CD4-positive, alpha-beta T cell (primary cell): Measurements from ENCODE around the gene AK8. TPM values are rescaled to one million over a fixed set of nuclear protein-coding genes. Genes with fewer than 3 reads are reported as not detected.

ENCODE experiments used
- ATAC-seq: fragments of 200-7000 bp; cut with Tn5 transposase; one replicate; pipeline ENCODE4 v1.10.0; 2022; ENCODE audit warnings: mild to moderate bottlenecking; ENCODE audit not compliant: poor library complexity
- CTCF ChIA-PET: fragments of 350-600 bp; sonication (Branson Sonifier 250); formaldehyde crosslinking; loops from one replicate; lab custom pipeline; 2021; ENCODE audit warnings: antibody characterized with exemption, inconsistent platforms; lab: Charles Lee
- POLR2A ChIA-PET: fragments of 350-600 bp; sonication (Branson Sonifier 250); formaldehyde crosslinking; loops from one replicate; lab custom pipeline; 2021; ENCODE audit warnings: antibody characterized with exemption, inconsistent platforms; lab: Charles Lee
- DNase-seq, 14 experiments: peaks; one replicate each; pipeline ENCODE4 v3.0.0-alpha.2; 2013 to 2020; ENCODE audit warnings: mixed read lengths in 2 of 14
- H3K27ac ChIP-seq, 2 donors: one replicate each; pipeline versions ENCODE4 v1.5.1 to v1.7.0; 2013; ENCODE audit warnings: low read length in 2 of 2, low read depth in 1 of 2, mild to moderate bottlenecking in 1 of 2
- H3K27me3 ChIP-seq, 2 experiments: 1 replicate in 1 of 2; 2 replicates in 1 of 2; pipeline versions ENCODE4 v1.6.1 to v1.7.0; 2013; ENCODE audit warnings: low read length in 2 of 2, control low read depth in 1 of 2, mild to moderate bottlenecking in 1 of 2, moderate library complexity in 1 of 2; ENCODE audit not compliant: insufficient read depth in 2 of 2, control insufficient read depth in 1 of 2
- H3K36me3 ChIP-seq: one replicate; pipeline ENCODE4 v1.6.1; 2013; ENCODE audit warnings: low read length, control low read depth; ENCODE audit not compliant: insufficient read depth
- H3K4me1 ChIP-seq: one replicate; pipeline ENCODE4 v1.6.1; 2013; ENCODE audit warnings: low read length, control low read depth; ENCODE audit not compliant: insufficient read depth
- H3K4me3 ChIP-seq: one replicate; pipeline ENCODE4 v1.5.1; 2013; ENCODE audit warnings: mild to moderate bottlenecking, low read length, moderate library complexity
- H3K9me3 ChIP-seq, 2 experiments: 1 replicate in 1 of 2; 2 replicates in 1 of 2; pipeline versions ENCODE4 v1.6.1 to v1.7.0; 2013; ENCODE audit warnings: low read length in 2 of 2, mild to moderate bottlenecking in 2 of 2, control low read depth in 1 of 2, moderate library complexity in 1 of 2; ENCODE audit not compliant: control insufficient read depth in 1 of 2, insufficient read depth in 1 of 2
- H3K27ac Mint-ChIP-seq: one replicate; pipeline ENCODE4 v1.8.0; 2020; ENCODE audit warnings: mixed read lengths
- H3K27me3 Mint-ChIP-seq: one replicate; pipeline ENCODE4 v1.8.0; 2021; ENCODE audit warnings: mixed read lengths
- H3K36me3 Mint-ChIP-seq: one replicate; pipeline ENCODE4 v1.8.0; 2021; ENCODE audit warnings: low read depth, mixed read lengths
- H3K4me1 Mint-ChIP-seq: one replicate; pipeline ENCODE4 v1.8.0; 2021; ENCODE audit warnings: low read depth, mixed read lengths
- H3K4me3 Mint-ChIP-seq: one replicate; pipeline ENCODE4 v1.8.0; 2020; ENCODE audit warnings: mild to moderate bottlenecking, mixed read lengths
- H3K9me3 Mint-ChIP-seq: one replicate; pipeline ENCODE4 v1.8.0; 2020; ENCODE audit warnings: mixed read lengths
- intact Hi-C, 2 experiments: fragments of 100-400 bp; cut with DNase I in 1 of 2; cut with micrococcal nuclease in 1 of 2; formaldehyde crosslinking; loops; one replicate each; pipeline versions ENCODE4 v1.15.1 to v1.9.0; 2023 to 2025; cut with DNase I, micrococcal nuclease
- total RNA-seq, 174 experiments: library from RNA in 2 of 174; stranded (reverse) in 2 of 174; gene quantifications; one replicate each; pipeline ENCODE4 v1.2.3 and lab custom pipeline; 2021 to 2026
- TF ChIP-seq, protein P1 (sequence below): fragments of 200-600 bp; IDR thresholded peaks from one replicate; pipeline ENCODE4 v1.8.0; 2022; ENCODE audit warnings: antibody characterized with exemption, mild to moderate bottlenecking

The AK8 gene
- total RNA-seq, 2 experiments from 2014 or later: not detected

- TF ChIP-seq, protein P1, sequence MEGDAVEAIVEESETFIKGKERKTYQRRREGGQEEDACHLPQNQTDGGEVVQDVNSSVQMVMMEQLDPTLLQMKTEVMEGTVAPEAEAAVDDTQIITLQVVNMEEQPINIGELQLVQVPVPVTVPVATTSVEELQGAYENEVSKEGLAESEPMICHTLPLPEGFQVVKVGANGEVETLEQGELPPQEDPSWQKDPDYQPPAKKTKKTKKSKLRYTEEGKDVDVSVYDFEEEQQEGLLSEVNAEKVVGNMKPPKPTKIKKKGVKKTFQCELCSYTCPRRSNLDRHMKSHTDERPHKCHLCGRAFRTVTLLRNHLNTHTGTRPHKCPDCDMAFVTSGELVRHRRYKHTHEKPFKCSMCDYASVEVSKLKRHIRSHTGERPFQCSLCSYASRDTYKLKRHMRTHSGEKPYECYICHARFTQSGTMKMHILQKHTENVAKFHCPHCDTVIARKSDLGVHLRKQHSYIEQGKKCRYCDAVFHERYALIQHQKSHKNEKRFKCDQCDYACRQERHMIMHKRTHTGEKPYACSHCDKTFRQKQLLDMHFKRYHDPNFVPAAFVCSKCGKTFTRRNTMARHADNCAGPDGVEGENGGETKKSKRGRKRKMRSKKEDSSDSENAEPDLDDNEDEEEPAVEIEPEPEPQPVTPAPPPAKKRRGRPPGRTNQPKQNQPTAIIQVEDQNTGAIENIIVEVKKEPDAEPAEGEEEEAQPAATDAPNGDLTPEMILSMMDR: no peak
- Mint-ChIP-seq H3K27me3 (peaks cover 38% of the 10 kb centered on the region), H3K9me3 (peaks cover 3% of the 10 kb centered on the region), H3K4me1 (no peaks in the 10 kb centered on the region), H3K27ac (no peak overlapping the region), H3K4me3 (no peak overlapping the region), H3K36me3 (no peaks in the 10 kb centered on the region)
- DNase-seq (no peak), ATAC-seq (no peak)
- Histone ChIP-seq H3K4me1 (no peaks in the 10 kb centered on the region), H3K9me3 (no peaks in the 10 kb centered on the region), H3K27ac (no peak overlapping the region), H3K36me3 (no peaks in the 10 kb centered on the region), H3K27me3 (peaks cover 0 to 6% of the 10 kb centered on the region in 2 experiments), H3K4me3 (no peak overlapping the region)
- intact Hi-C loops: no loop called here
- POLR2A ChIA-PET: no interaction called here
- CTCF ChIA-PET: no interaction called here
Observed at GRCh38 chr9:132787748-132788159, 90.3 kb downstream of the AK8 start.

GRCh38 chr9:132784286-132784830, 93.7 kb downstream of the AK8 start:
- no peaks in the 10 kb centered on the region for H3K36me3 ChIP-seq
- no peak overlapping the region for H3K27ac ChIP-seq
- H3K27me3 Mint-ChIP-seq: peaks cover 62% of the 10 kb centered on the region
- no peak for DNase-seq
- ATAC-seq: no peak
- no peaks in the 10 kb centered on the region for H3K9me3 ChIP-seq
- no peaks in the 10 kb centered on the region for H3K4me1 ChIP-seq
- no peak overlapping the region for H3K4me3 Mint-ChIP-seq
- no peaks in the 10 kb centered on the region for H3K4me1 Mint-ChIP-seq
- ChIA-PET POLR2A (no interaction called here), CTCF (no interaction called here)
- intact Hi-C loops: no loop called here
- H3K9me3 Mint-ChIP-seq: peaks cover 3% of the 10 kb centered on the region
- peaks cover 0 to 10% of the 10 kb centered on the region in 2 experiments for H3K27me3 ChIP-seq
- no peak overlapping the region for H3K4me3 ChIP-seq
- H3K27ac Mint-ChIP-seq: no peak overlapping the region
- TF ChIP-seq, protein P1: no peak
- H3K36me3 Mint-ChIP-seq: no peaks in the 10 kb centered on the region

DNA sequence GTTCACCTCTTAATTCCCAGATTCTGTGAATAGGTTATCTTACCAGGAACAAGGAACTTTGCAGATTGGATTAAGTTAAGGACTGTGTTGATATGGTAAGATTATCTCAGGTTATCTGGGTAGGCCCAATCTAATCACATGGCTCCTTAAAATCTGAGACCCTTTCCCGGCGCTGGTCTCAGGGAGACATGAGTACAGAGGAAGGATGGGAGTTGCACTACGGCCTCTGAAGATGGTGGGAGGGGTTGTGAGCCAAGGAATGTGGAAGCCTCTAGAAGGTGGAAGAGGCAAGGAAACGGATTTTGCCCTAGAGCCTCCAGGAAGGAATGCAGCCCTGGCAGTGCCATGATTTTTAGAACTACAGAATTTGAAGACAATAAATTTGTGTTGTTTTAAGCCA, 95.1 kb downstream of the AK8 start:
- Histone ChIP-seq H3K27me3 (peaks cover 0 to 15% of the 10 kb centered on the region in 2 experiments), H3K27ac (no peak overlapping the region), H3K4me3 (no peak overlapping the region), H3K36me3 (no peaks in the 10 kb centered on the region), H3K9me3 (no peaks in the 10 kb centered on the region), H3K4me1 (no peaks in the 10 kb centered on the region)
- Mint-ChIP-seq H3K36me3 (no peaks in the 10 kb centered on the region), H3K27me3 (peaks cover 63% of the 10 kb centered on the region), H3K4me1 (no peaks in the 10 kb centered on the region), H3K27ac (no peak overlapping the region), H3K9me3 (no peaks in the 10 kb centered on the region), H3K4me3 (no peak overlapping the region)
- DNase-seq: no peak
- POLR2A ChIA-PET: no interaction called here
- CTCF ChIA-PET: no interaction called here
- intact Hi-C loops: no loop called here
- no peak for ATAC-seq
- TF ChIP-seq, protein P1: no peak
